ENCODE results near the gene CPM.
A peak's percentile ranks its signal among the peaks of the same experiment; 100 is the strongest.

DNA sequence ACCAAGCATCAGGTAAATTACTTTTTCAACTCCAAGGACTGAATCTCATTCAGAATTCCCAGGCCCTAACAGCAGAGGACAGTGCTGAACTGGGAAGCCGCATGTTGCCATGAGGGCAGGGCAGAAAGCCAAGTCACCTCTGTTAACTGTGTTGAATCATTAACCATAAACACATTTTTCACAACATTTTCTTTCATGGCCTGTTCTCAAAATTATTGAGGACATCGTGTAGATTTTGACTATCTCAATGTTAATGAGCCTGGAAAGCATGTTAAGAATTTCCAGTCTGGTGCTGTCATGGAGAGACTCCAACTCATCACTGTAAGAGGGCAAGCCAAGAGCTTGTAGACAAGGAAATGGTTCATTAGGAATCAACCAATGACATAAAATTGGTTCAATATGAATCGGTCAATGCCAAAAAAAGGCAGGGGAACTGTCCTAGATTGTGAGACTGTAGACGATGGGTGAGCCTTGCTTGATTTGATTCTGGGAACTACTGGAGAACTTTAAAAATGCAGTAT is 33.7 kb downstream of the CPM start:
- TF ChIP-seq, protein P1, sequence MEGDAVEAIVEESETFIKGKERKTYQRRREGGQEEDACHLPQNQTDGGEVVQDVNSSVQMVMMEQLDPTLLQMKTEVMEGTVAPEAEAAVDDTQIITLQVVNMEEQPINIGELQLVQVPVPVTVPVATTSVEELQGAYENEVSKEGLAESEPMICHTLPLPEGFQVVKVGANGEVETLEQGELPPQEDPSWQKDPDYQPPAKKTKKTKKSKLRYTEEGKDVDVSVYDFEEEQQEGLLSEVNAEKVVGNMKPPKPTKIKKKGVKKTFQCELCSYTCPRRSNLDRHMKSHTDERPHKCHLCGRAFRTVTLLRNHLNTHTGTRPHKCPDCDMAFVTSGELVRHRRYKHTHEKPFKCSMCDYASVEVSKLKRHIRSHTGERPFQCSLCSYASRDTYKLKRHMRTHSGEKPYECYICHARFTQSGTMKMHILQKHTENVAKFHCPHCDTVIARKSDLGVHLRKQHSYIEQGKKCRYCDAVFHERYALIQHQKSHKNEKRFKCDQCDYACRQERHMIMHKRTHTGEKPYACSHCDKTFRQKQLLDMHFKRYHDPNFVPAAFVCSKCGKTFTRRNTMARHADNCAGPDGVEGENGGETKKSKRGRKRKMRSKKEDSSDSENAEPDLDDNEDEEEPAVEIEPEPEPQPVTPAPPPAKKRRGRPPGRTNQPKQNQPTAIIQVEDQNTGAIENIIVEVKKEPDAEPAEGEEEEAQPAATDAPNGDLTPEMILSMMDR (IDR thresholded peaks at IDR 0.05): peak; percentile 83
- no peak for TF ChIP-seq ZFX (IDR thresholded peaks at IDR 0.05; ENCODE audit: borderline replicate concordance)

All from 22Rv1 (cell line).